Uterus (tissue), 2 donors: Measurements from ENCODE around the gene LPP.

Experiments
- CTCF ChIP-seq, 4 experiments: fragments of 200-600 bp in 2 of 4; fragments of 450-650 bp in 2 of 4; sonication (generic) in 2 of 4; IDR thresholded peaks; one replicate each; pipeline ENCODE4 v1.5.1; 2016 to 2019; ENCODE audit warnings: antibody characterized with exemption in 4 of 4, mild to moderate bottlenecking in 2 of 4, moderate library complexity in 1 of 4
- POLR2A ChIP-seq, 2 donors: fragments of 450-650 bp; IDR thresholded peaks; one replicate each; pipeline ENCODE4 v1.6.1; 2016; ENCODE audit warnings: antibody characterized with exemption in 2 of 2, mild to moderate bottlenecking in 1 of 2, moderate library complexity in 1 of 2

- TF ChIP-seq CTCF (IDR thresholded peaks at IDR 0.05) = no peak
- no peak for TF ChIP-seq POLR2A (IDR thresholded peaks at IDR 0.05)
These were observed 414.8 kb downstream of the LPP start for GRCh38 chr3:188568736-188569135.
